PC-9 (cell line): ENCODE results near the gene CDC42EP3.

ENCODE experiments used
- EZH2 ChIP-seq: fragments of 200-600 bp; sonication (generic); IDR thresholded peaks from 2 replicates; pipeline ENCODE4 v1.8.0; 2017; ENCODE audit warnings: antibody characterized with exemption, low read depth
- TF ChIP-seq, protein P1 (sequence below): fragments of 200-600 bp; sonication (generic); conservative IDR thresholded peaks from 2 replicates; pipeline ENCODE4 v1.6.1; 2017; ENCODE audit warnings: mixed run types, antibody characterized with exemption, mild to moderate bottlenecking, moderate library complexity

DNA sequence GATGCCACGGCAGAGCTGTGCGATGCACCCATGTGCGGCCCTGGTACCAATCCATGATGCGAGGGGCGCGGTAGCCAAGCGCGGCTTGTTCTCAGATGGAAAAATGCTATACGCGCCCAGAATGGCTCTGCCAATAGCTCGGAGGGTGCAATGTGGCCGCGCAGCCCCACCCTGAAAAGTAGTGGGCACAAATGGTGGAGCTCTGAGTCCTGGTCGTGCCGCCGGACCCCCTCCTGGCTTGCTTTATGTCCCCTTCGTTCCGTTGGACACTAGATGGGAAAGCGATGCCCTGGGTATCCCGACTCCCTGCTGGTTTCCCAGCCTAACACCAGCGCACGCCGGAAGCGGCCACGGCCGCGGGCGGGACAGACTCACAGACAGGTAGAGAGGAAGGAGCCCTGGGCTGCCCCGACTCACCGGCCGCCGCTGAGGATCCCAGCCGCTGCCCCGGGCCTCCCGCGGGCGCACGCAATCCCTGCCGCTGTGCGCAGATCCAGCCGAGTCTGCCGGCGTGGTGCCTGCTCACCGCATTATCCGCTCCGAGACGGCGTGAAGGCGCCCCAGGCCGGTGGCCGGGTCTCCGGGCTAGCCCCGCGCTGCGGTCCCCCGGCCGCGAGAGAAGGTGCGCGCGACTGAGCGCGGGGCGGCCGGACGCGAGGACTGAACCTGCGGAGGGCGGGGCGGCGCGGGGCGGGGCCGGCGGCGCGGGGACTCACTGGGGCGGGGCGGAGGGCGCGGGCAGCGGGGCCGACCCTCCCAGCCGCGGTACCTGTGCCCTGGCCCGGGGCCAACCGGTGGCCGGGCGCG lies at the start of gene CDC42EP3:
- no peak for TF ChIP-seq EZH2
- TF ChIP-seq, protein P1, sequence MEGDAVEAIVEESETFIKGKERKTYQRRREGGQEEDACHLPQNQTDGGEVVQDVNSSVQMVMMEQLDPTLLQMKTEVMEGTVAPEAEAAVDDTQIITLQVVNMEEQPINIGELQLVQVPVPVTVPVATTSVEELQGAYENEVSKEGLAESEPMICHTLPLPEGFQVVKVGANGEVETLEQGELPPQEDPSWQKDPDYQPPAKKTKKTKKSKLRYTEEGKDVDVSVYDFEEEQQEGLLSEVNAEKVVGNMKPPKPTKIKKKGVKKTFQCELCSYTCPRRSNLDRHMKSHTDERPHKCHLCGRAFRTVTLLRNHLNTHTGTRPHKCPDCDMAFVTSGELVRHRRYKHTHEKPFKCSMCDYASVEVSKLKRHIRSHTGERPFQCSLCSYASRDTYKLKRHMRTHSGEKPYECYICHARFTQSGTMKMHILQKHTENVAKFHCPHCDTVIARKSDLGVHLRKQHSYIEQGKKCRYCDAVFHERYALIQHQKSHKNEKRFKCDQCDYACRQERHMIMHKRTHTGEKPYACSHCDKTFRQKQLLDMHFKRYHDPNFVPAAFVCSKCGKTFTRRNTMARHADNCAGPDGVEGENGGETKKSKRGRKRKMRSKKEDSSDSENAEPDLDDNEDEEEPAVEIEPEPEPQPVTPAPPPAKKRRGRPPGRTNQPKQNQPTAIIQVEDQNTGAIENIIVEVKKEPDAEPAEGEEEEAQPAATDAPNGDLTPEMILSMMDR: no peak
